Measurements from ENCODE around the gene CCSER1.

Gene CCSER1

DNA sequence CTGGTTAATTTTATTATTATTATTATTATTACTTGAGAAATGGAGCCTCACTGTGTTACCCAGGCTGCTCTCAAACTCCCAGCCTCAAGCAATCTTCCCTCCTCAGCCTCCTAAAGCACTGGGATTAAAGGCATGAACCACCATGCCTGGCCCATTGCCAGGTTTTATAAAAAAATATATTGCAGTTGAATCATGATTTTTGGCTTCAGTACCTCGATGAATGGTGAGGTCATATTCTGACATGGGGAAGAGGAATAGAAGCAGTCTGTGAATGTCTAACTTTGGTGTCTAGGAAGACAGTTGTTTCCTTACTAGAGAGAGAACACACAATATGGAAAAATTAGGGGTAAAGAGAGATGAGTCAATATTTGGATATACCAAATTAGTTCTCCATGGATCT is 32.0 kb downstream of the CCSER1 start:
- Histone ChIP-seq H3K36me3 (ENCODE audit: insufficient read depth, low read length) (no peaks in the 10 kb centered on the region), H3K4me1 (ENCODE audit: insufficient read depth, low read length) (no peaks in the 10 kb centered on the region), H3K9me3 (ENCODE audit: insufficient read depth, low read length, severe bottlenecking) (no peaks in the 10 kb centered on the region), H4K20me1 (ENCODE audit: insufficient read depth, low read length) (no peaks in the 10 kb centered on the region), H3K27me3 (ENCODE audit: insufficient read depth, low read length, poor library complexity) (peaks cover 3% of the 10 kb centered on the region), H3K4me3 (ENCODE audit: low read depth in 1 of 2, low read length in 2 of 2) (no peak overlapping the region), H2AFZ (ENCODE audit: low read depth, low read length) (no peak overlapping the region), H3K4me2 (ENCODE audit: insufficient read depth, low read length) (no peak overlapping the region), H3K79me2 (ENCODE audit: insufficient read depth, low read length) (no peaks in the 10 kb centered on the region), H3K27ac (ENCODE audit: low read length) (no peak overlapping the region), H3K9ac (ENCODE audit: low read depth, low read length) (no peak overlapping the region)
- TF ChIP-seq EZH2 (IDR thresholded peaks at IDR 0.05; ENCODE audit: borderline replicate concordance, low read depth, low read length, severe bottlenecking) = no peak
- TF ChIP-seq, protein P1, sequence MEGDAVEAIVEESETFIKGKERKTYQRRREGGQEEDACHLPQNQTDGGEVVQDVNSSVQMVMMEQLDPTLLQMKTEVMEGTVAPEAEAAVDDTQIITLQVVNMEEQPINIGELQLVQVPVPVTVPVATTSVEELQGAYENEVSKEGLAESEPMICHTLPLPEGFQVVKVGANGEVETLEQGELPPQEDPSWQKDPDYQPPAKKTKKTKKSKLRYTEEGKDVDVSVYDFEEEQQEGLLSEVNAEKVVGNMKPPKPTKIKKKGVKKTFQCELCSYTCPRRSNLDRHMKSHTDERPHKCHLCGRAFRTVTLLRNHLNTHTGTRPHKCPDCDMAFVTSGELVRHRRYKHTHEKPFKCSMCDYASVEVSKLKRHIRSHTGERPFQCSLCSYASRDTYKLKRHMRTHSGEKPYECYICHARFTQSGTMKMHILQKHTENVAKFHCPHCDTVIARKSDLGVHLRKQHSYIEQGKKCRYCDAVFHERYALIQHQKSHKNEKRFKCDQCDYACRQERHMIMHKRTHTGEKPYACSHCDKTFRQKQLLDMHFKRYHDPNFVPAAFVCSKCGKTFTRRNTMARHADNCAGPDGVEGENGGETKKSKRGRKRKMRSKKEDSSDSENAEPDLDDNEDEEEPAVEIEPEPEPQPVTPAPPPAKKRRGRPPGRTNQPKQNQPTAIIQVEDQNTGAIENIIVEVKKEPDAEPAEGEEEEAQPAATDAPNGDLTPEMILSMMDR (IDR thresholded peaks at IDR 0.05; ENCODE audit: borderline replicate concordance, extremely low read depth, low read length, poor library complexity, severe bottlenecking) = no peak
- DNase-seq = no peak
- ATAC-seq (ENCODE audit: insufficient read depth, low read depth) = no peak

DNA sequence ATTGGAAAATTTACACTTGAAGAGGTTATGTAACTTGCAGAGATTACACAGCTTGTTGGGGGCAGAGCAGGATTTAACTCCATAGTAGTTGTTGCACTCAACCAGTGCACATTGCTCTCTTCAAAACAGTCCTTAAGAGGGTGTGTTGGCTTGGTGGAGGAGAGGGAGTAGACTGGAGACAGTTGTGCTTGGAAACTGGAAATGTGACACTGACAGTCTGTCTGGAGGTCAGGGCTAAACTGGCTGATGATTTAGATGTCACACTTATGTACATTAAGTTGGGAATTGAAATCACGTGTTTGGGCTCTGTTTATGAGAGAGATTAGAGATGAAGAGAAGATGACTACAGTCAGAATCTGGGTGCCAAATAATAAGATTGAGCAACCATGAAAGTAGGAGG is 32.9 kb downstream of the CCSER1 start:
- Histone ChIP-seq H3K36me3 (ENCODE audit: insufficient read depth, low read length) (no peaks in the 10 kb centered on the region), H3K9ac (ENCODE audit: low read depth, low read length) (no peak overlapping the region), H2AFZ (ENCODE audit: low read depth, low read length) (no peak overlapping the region), H3K27ac (ENCODE audit: low read length) (no peak overlapping the region), H3K9me3 (ENCODE audit: insufficient read depth, low read length, severe bottlenecking) (no peaks in the 10 kb centered on the region), H3K27me3 (ENCODE audit: insufficient read depth, low read length, poor library complexity) (peaks cover 3% of the 10 kb centered on the region), H3K4me3 (ENCODE audit: low read depth in 1 of 2, low read length in 2 of 2) (no peak overlapping the region), H3K4me1 (ENCODE audit: insufficient read depth, low read length) (no peaks in the 10 kb centered on the region), H4K20me1 (ENCODE audit: insufficient read depth, low read length) (no peaks in the 10 kb centered on the region), H3K4me2 (ENCODE audit: insufficient read depth, low read length) (no peak overlapping the region), H3K79me2 (ENCODE audit: insufficient read depth, low read length) (no peaks in the 10 kb centered on the region)
- ATAC-seq (ENCODE audit: insufficient read depth, low read depth) = no peak
- TF ChIP-seq EZH2 (IDR thresholded peaks at IDR 0.05; ENCODE audit: borderline replicate concordance, low read depth, low read length, severe bottlenecking) = no peak
- TF ChIP-seq, protein P1 (IDR thresholded peaks at IDR 0.05; ENCODE audit: borderline replicate concordance, extremely low read depth, low read length, poor library complexity, severe bottlenecking) = no peak
- DNase-seq = no peak

DNA sequence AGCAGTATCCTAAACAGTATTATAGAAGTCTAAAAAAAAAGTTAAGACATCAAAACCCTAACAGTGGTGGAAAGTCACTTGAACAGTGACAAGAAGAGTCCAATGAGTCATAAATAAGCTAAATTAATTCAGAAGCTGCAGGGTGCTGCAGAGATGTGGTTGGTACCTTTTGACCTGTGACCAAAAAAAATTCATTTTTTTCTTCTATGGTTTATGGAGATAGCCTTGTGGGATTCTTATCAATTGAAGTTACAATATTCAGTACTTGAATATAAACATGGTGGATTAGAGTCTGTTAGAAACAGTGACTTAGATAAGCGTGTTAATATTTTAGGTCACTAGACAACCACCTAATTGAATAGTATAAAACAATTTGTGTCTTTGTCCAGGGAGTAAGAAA is 35.4 kb downstream of the CCSER1 start:
- ATAC-seq (ENCODE audit: insufficient read depth, low read depth) = no peak
- TF ChIP-seq, protein P1 (IDR thresholded peaks at IDR 0.05; ENCODE audit: borderline replicate concordance, extremely low read depth, low read length, poor library complexity, severe bottlenecking) = no peak
- TF ChIP-seq EZH2 (IDR thresholded peaks at IDR 0.05; ENCODE audit: borderline replicate concordance, low read depth, low read length, severe bottlenecking) = no peak
- Histone ChIP-seq H3K27me3 (ENCODE audit: insufficient read depth, low read length, poor library complexity) (peaks cover 3% of the 10 kb centered on the region), H3K79me2 (ENCODE audit: insufficient read depth, low read length) (no peaks in the 10 kb centered on the region), H3K9ac (ENCODE audit: low read depth, low read length) (no peak overlapping the region), H3K4me2 (ENCODE audit: insufficient read depth, low read length) (no peak overlapping the region), H2AFZ (ENCODE audit: low read depth, low read length) (no peak overlapping the region), H3K9me3 (ENCODE audit: insufficient read depth, low read length, severe bottlenecking) (no peaks in the 10 kb centered on the region), H3K27ac (ENCODE audit: low read length) (no peak overlapping the region), H3K36me3 (ENCODE audit: insufficient read depth, low read length) (no peaks in the 10 kb centered on the region), H4K20me1 (ENCODE audit: insufficient read depth, low read length) (no peaks in the 10 kb centered on the region), H3K4me3 (ENCODE audit: low read depth in 1 of 2, low read length in 2 of 2) (no peak overlapping the region), H3K4me1 (ENCODE audit: insufficient read depth, low read length) (no peaks in the 10 kb centered on the region)
- DNase-seq = no peak

DNA sequence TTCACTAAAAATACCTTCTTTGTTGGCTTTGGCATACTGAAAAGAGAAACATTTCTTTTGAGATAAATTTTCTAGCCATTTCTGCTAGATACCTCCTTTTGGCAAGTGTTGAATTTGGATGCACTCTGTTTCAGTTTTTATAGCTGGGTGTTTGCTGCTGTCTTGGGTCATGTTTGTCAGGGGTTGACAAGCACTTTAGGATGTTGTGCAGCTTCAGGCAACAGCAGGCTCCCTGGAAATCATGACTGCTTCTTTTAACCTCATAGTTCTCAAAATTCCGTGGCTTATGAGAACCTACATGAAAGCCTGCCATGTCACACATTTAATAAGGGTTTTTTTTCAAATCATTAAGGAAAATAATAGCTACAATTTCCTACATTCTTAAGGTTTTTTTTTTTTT is 36.7 kb downstream of the CCSER1 start:
- no peak for ATAC-seq (ENCODE audit: insufficient read depth, low read depth)
- H3K4me1 ChIP-seq (ENCODE audit: insufficient read depth, low read length) = no peaks in the 10 kb centered on the region
- H3K36me3 ChIP-seq (ENCODE audit: insufficient read depth, low read length) = no peaks in the 10 kb centered on the region
- no peak overlapping the region for H3K9ac ChIP-seq (ENCODE audit: low read depth, low read length)
- no peak overlapping the region for H2AFZ ChIP-seq (ENCODE audit: low read depth, low read length)
- no peaks in the 10 kb centered on the region for H3K79me2 ChIP-seq (ENCODE audit: insufficient read depth, low read length)
- H4K20me1 ChIP-seq (ENCODE audit: insufficient read depth, low read length) = no peaks in the 10 kb centered on the region
- DNase-seq = no peak
- peaks cover 3% of the 10 kb centered on the region for H3K27me3 ChIP-seq (ENCODE audit: insufficient read depth, low read length, poor library complexity)
- no peaks in the 10 kb centered on the region for H3K9me3 ChIP-seq (ENCODE audit: insufficient read depth, low read length, severe bottlenecking)
- no peak overlapping the region for H3K4me3 ChIP-seq (ENCODE audit: low read depth in 1 of 2, low read length in 2 of 2)
- no peak overlapping the region for H3K27ac ChIP-seq (ENCODE audit: low read length)
- no peak overlapping the region for H3K4me2 ChIP-seq (ENCODE audit: insufficient read depth, low read length)
- no peak for TF ChIP-seq EZH2 (IDR thresholded peaks at IDR 0.05; ENCODE audit: borderline replicate concordance, low read depth, low read length, severe bottlenecking)
- TF ChIP-seq, protein P1 (IDR thresholded peaks at IDR 0.05; ENCODE audit: borderline replicate concordance, extremely low read depth, low read length, poor library complexity, severe bottlenecking) = no peak
